HepG2 (cell line): ENCODE results near the gene CARMIL3. TPM values are rescaled to one million over a fixed set of nuclear protein-coding genes. Genes with fewer than 3 reads are reported as not detected.

Experiments used
- ATAC-seq: fragments of 200-7000 bp; cut with Tn5 transposase; 3 replicates; pipeline ENCODE4 v1.9.1; 2020; ENCODE audit warnings: mild to moderate bottlenecking, moderate library complexity
- BruUV-seq: library from RNA; stranded (reverse); fragments of 400-500 nt; replicated peaks from 2 replicates; lab custom pipeline; 2021; lab: Mats Ljungman, UMichigan
- CTCF ChIA-PET: fragments of 300-600 bp; formaldehyde crosslinking; extraction: SDS; loops from one replicate; lab custom pipeline; 2021; ENCODE audit warnings: low total read pairs, inconsistent platforms, low intra/inter-chr PET ratio; lab: Yijun Ruan, JAX
- POLR2A ChIA-PET: fragments of 350-600 bp; sonication (Branson Sonifier 250); formaldehyde crosslinking; loops from one replicate; lab custom pipeline; 2020; ENCODE audit warnings: antibody characterized with exemption, inconsistent platforms; lab: Yijun Ruan, JAX
- DNase-seq: peaks from one replicate; pipeline ENCODE4 v3.0.0-alpha.2; 2015; ENCODE audit warnings: low spot score
- FAIRE-seq: peaks from 3 replicates; lab custom pipeline; 2011; peaks lifted over from hg19 to GRCh38; lab: Jason Lieb, UNC
- H2AFZ ChIP-seq: one replicate; pipeline ENCODE4 v1.6.1; 2011; ENCODE audit warnings: low read length, inconsistent platforms
- H3K27ac ChIP-seq: fragments of 300-600 bp; 3 replicates; pipeline ENCODE4 v1.8.0; 2011; ENCODE audit warnings: mixed run types, mild to moderate bottlenecking, mixed read lengths, low read length, inconsistent platforms; ENCODE audit not compliant: insufficient read depth; ENCODE audit errors: extremely low read length
- H3K27me3 ChIP-seq, 2 experiments: fragments of 200-600 bp in 1 of 2; 2 replicates in 1 of 2; 3 replicates in 1 of 2; pipeline versions ENCODE4 v1.6.0 to v1.8.0; 2011; ENCODE audit warnings: low read length in 2 of 2, mild to moderate bottlenecking in 2 of 2, moderate library complexity in 2 of 2, inconsistent platforms in 1 of 2; ENCODE audit not compliant: insufficient read depth in 2 of 2, control insufficient read depth in 1 of 2
- H3K36me3 ChIP-seq, 2 experiments: fragments of 200-600 bp in 1 of 2; replicated peaks in 1 of 2; 2 replicates in 1 of 2; 3 replicates in 1 of 2; pipeline versions ENCODE4 v1.5.1 to v1.8.0; 2011; ENCODE audit warnings: low read length in 2 of 2, inconsistent platforms in 1 of 2; ENCODE audit not compliant: insufficient read depth in 2 of 2, control insufficient read depth in 1 of 2
- H3K4me1 ChIP-seq: 2 replicates; pipeline ENCODE4 v1.5.1; 2012; ENCODE audit warnings: low read length, inconsistent platforms; ENCODE audit not compliant: insufficient read depth
- H3K4me2 ChIP-seq: 2 replicates; pipeline ENCODE4 v1.6.0; 2011; ENCODE audit warnings: low read depth, low read length, inconsistent platforms
- H3K4me3 ChIP-seq, 3 experiments: fragments of 200-600 bp in 1 of 3; sonication (generic), shearing (Covaris generic) in 1 of 3; replicated peaks in 1 of 3; 2 replicates each; pipeline ENCODE4 v1.5.1; 2011 to 2016; ENCODE audit warnings: low read length in 3 of 3, inconsistent platforms in 2 of 3, low read depth in 2 of 3, mild to moderate bottlenecking in 2 of 3, control low read depth in 1 of 3, mixed read lengths in 1 of 3; ENCODE audit not compliant: insufficient read depth in 1 of 3
- H3K79me2 ChIP-seq: one replicate; pipeline ENCODE4 v1.6.1; 2011; ENCODE audit warnings: low read length, inconsistent platforms; ENCODE audit not compliant: insufficient read depth
- H3K9ac ChIP-seq: 2 replicates; pipeline ENCODE4 v1.6.0; 2011; ENCODE audit warnings: mild to moderate bottlenecking, low read depth, low read length, inconsistent platforms; ENCODE audit not compliant: insufficient read depth
- H3K9me3 ChIP-seq: 2 replicates; pipeline ENCODE4 v1.5.1; 2012; ENCODE audit warnings: mild to moderate bottlenecking, low read length
- H4K20me1 ChIP-seq: 2 replicates; pipeline ENCODE4 v1.6.0; 2011; ENCODE audit warnings: inconsistent platforms, mild to moderate bottlenecking, low read length, moderate library complexity; ENCODE audit not compliant: insufficient read depth
- FLYWCH1 ChIP-seq: sonication (generic); formaldehyde crosslinking; IDR thresholded peaks from 2 replicates; pipeline ENCODE4 v1.8.1; 2023; ENCODE audit warnings: mild to moderate bottlenecking, missing genetic modification reagents
- KMT2A ChIP-seq: sonication (generic); formaldehyde crosslinking; IDR thresholded peaks from 2 replicates; pipeline ENCODE4 v1.4.0; 2020; ENCODE audit warnings: missing genetic modification reagents
- MAFG ChIP-seq: sonication (generic); formaldehyde crosslinking; IDR thresholded peaks from 2 replicates; pipeline ENCODE4 v1.5.1; 2020; ENCODE audit warnings: mild to moderate bottlenecking, missing genetic modification reagents
- POLR2AphosphoS2 ChIP-seq: IDR thresholded peaks from 2 replicates; pipeline ENCODE4 v1.6.1; 2011; ENCODE audit warnings: low read depth, low read length, improper control_type of control experiment
- PRPF4 ChIP-seq: fragments of 200-400 bp; formaldehyde crosslinking; IDR thresholded peaks from 2 replicates; pipeline ENCODE4 v1.6.1; 2016; ENCODE audit warnings: low read length, low read depth; ENCODE audit not compliant: poor library complexity, severe bottlenecking
- RBFOX2 ChIP-seq: fragments of 200-400 bp; formaldehyde crosslinking; IDR thresholded peaks from 2 replicates; pipeline ENCODE4 v1.6.1; 2017; ENCODE audit warnings: low read depth, mild to moderate bottlenecking, low read length
- RBM22 ChIP-seq: fragments of 200-400 bp; formaldehyde crosslinking; optimal IDR thresholded peaks from 2 replicates; pipeline ENCODE3; 2017; ENCODE audit warnings: mild to moderate bottlenecking, low read length, moderate library complexity
- SAP130 ChIP-seq: IDR thresholded peaks from 2 replicates; pipeline ENCODE4 v1.6.1; 2016; ENCODE audit warnings: low read depth
- ZNF235 ChIP-seq: sonication (generic); formaldehyde crosslinking; IDR thresholded peaks from 2 replicates; pipeline ENCODE4 v1.8.1; 2023; ENCODE audit warnings: mild to moderate bottlenecking, missing genetic modification reagents, borderline replicate concordance
- ZNF260 ChIP-seq: sonication (generic); formaldehyde crosslinking; IDR thresholded peaks from 2 replicates; pipeline ENCODE4 v1.4.0; 2020; ENCODE audit warnings: missing genetic modification reagents, low read depth, mild to moderate bottlenecking, borderline replicate concordance
- ZNF577 ChIP-seq: sonication (generic); formaldehyde crosslinking; IDR thresholded peaks from 2 replicates; pipeline ENCODE4 v1.4.0; 2020; ENCODE audit warnings: mild to moderate bottlenecking, low read depth, missing genetic modification reagents, borderline replicate concordance
- ZNF672 ChIP-seq: sonication (generic); formaldehyde crosslinking; IDR thresholded peaks from 2 replicates; pipeline ENCODE4 v1.8.1; 2022; ENCODE audit warnings: missing genetic modification reagents
- ZNF776 ChIP-seq: sonication (generic); formaldehyde crosslinking; IDR thresholded peaks from 2 replicates; pipeline ENCODE4 v1.4.0; 2020; ENCODE audit warnings: mild to moderate bottlenecking, missing genetic modification reagents
- ZNF878 ChIP-seq: sonication (generic); formaldehyde crosslinking; IDR thresholded peaks from 2 replicates; pipeline ENCODE4 v1.8.1; 2023; ENCODE audit warnings: mild to moderate bottlenecking, missing genetic modification reagents, moderate library complexity
- WGBS: methylation state at CpG from one replicate; pipeline ENCODE4 v1.1.6; 2017; ENCODE audit warnings: low lambda C conversion rate; 5-methylcytosine and 5-hydroxymethylcytosine counted together
- in situ Hi-C: cut with HindIII; loops from 2 replicates; pipeline ENCODE4 v1.10.0; 2017; ENCODE audit warnings: low pct_unique_long_range_greater_than_20kb; ENCODE audit not compliant: extremely low pct_ligation_motif_present
- intact Hi-C: fragments of 100-400 bp; cut with micrococcal nuclease; formaldehyde crosslinking; loops from one replicate; pipeline ENCODE4 v1.10.0; 2022; ENCODE audit not compliant: unreplicated experiment
- polyA plus RNA-seq, 8 experiments: library from polyadenylated mRNA; depleted of rRNA in 3 of 8; stranded (reverse) in 7 of 8; unstranded in 1 of 8; fragments of >200 nt; fragmentation: Illumina TruSeq in 4 of 8; extraction: Trizol in 4 of 8; gene quantifications; 2 replicates each; pipeline versions ENCODE4 v1.2.1 to v1.2.3, GENCODE V29; 2011 to 2016; ENCODE audit warnings: low read depth in 4 of 8, missing spikeins in 1 of 8, mixed read lengths in 1 of 8; ENCODE audit not compliant: insufficient read depth in 1 of 8
- total RNA-seq, 5 experiments: library from RNA; depleted of rRNA; stranded (reverse); fragments of >200 nt; fragmentation: Illumina TruSeq; extraction: Trizol; gene quantifications; 2 replicates each; pipeline ENCODE4 v1.2.3, GENCODE V29; 2016; ENCODE audit warnings: low read depth in 1 of 5
- TF ChIP-seq, protein P1 (sequence below): sonication (generic); formaldehyde crosslinking; IDR thresholded peaks from 2 replicates; pipeline ENCODE4 v1.5.0; 2020; ENCODE audit warnings: mild to moderate bottlenecking, missing genetic modification reagents, moderate library complexity
- TF ChIP-seq, protein P2 (sequence below): sonication (generic); formaldehyde crosslinking; IDR thresholded peaks from 2 replicates; pipeline ENCODE4 v1.4.0; 2020; ENCODE audit warnings: mild to moderate bottlenecking, missing genetic modification reagents
- TF ChIP-seq, protein P3 (sequence below): sonication (generic); formaldehyde crosslinking; IDR thresholded peaks from 2 replicates; pipeline ENCODE4 v1.4.0; 2020; ENCODE audit warnings: missing genetic modification reagents
- TF ChIP-seq, protein P4 (sequence below): fragments of 450-650 bp; IDR thresholded peaks from 2 replicates; pipeline ENCODE4 v1.6.1; 2017

CARMIL3 gene
- total and polyA plus RNA-seq, 2 of the 13 experiments (the other 11 are each of a cell fraction or from before 2014, with no cell fraction given): 0.27 to 0.55 TPM

DNA sequence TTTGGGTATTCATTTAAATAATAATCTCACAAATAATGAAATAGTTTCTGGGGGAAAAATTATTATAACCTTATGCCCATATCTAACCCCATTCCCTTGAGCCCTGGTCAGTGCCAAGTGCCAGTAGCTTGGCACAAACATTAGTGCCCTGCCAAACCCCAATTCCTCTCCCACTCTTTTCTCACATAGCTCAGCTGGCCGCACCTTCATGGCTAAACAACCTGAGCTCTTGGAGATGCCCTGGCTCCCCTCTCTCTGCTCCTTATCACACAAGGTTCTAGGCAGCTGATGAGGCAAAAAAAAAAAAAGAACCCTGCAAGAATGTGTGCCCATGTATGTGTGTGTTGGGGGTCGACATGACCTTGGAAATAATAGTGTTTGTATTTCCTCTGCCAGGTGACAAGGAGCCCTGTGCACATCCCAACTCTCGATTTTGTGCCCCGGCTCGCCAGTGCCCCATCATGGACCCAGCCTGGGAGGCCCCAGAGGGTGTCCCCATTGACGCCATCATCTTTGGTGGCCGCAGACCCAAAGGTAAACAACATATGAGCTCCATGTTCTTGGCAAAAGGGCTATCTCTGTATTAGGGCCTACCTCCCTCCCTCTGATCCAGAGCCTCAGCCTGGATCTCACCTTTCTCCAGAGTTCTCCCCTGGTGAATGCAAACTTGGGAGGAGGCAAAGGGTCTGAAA, 50.7 kb downstream of the CARMIL3 start (continued):
- TF ChIP-seq POLR2AphosphoS2 (no peak), MAFG (CRISPR knock-in tag) (no peak), FLYWCH1 (CRISPR knock-in tag) (no peak)
- TF ChIP-seq, all 625 proteins: peak for 18

DNA sequence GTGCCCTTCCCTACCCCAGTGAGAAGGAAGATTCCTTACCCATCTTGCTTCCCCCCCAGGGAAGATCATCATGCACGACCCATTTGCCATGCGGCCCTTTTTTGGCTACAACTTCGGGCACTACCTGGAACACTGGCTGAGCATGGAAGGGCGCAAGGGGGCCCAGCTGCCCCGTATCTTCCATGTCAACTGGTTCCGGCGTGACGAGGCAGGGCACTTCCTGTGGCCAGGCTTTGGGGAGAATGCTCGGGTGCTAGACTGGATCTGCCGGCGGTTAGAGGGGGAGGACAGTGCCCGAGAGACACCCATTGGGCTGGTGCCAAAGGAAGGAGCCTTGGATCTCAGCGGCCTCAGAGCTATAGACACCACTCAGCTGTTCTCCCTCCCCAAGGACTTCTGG, 51.6 kb downstream of the CARMIL3 start:
- intact Hi-C loops (no loop called here), in situ Hi-C loops (loop anchor here (25.0 kb wide), 1 partner anchor 1516 kb away; the partner anchor contains the start of genes ABHD4 and DAD1)
- no peaks in the 10 kb centered on the region; the same call in 1 of the 2 replicates for H3K9me3 ChIP-seq
- ChIA-PET CTCF (no interaction called here), POLR2A (interaction anchor here (0.8 to 11.8 kb wide), 8 partner anchors 8 to 97 kb away, joined by 3 to 594 read pairs (median 14); partner anchors contain the start of genes DCAF11, EMC9, IRF9 and NRL)
- FAIRE-seq (no peak), ATAC-seq (no peak), DNase-seq (no peak)
- peaks cover 53% of the 10 kb centered on the region for H3K4me1 ChIP-seq
- H3K4me3 ChIP-seq: no peak overlapping the region
- 97% methylated on average over 13 of the region's 13 CpGs for WGBS
- H3K27ac ChIP-seq: no peak overlapping the region
- no peaks in the 10 kb centered on the region for H4K20me1 ChIP-seq
- peaks cover 4% of the 10 kb centered on the region for H3K79me2 ChIP-seq
- H3K4me2 ChIP-seq: no peak overlapping the region
- H2AFZ ChIP-seq: no peak overlapping the region
- no peak overlapping the region for H3K9ac ChIP-seq
- H3K27me3 ChIP-seq: no peaks in the 10 kb centered on the region
- peaks cover 34 to 50% of the 10 kb centered on the region in 2 experiments for H3K36me3 ChIP-seq
- no TSS peak for BruUV-seq
- TF ChIP-seq RBM22 (peak; percentile 80), SAP130 (CRISPR knock-in tag) (no peak), ZNF235 (CRISPR knock-in tag) (no peak), ZNF672 (no peak), ZNF577 (no peak), PRPF4 (no peak), KMT2A (CRISPR knock-in tag) (no peak), RBFOX2 (0 out of 2 replicates have a peak, but pooled peaks have one; percentile 6), ZNF878 (CRISPR knock-in tag) (no peak), ZNF776 (CRISPR knock-in tag) (0 out of 2 replicates have a peak, but pooled peaks have one; percentile 34), ZNF260 (CRISPR knock-in tag) (no peak)
- TF ChIP-seq, protein P1, sequence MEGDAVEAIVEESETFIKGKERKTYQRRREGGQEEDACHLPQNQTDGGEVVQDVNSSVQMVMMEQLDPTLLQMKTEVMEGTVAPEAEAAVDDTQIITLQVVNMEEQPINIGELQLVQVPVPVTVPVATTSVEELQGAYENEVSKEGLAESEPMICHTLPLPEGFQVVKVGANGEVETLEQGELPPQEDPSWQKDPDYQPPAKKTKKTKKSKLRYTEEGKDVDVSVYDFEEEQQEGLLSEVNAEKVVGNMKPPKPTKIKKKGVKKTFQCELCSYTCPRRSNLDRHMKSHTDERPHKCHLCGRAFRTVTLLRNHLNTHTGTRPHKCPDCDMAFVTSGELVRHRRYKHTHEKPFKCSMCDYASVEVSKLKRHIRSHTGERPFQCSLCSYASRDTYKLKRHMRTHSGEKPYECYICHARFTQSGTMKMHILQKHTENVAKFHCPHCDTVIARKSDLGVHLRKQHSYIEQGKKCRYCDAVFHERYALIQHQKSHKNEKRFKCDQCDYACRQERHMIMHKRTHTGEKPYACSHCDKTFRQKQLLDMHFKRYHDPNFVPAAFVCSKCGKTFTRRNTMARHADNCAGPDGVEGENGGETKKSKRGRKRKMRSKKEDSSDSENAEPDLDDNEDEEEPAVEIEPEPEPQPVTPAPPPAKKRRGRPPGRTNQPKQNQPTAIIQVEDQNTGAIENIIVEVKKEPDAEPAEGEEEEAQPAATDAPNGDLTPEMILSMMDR (CRISPR knock-in tag): no peak
- TF ChIP-seq, protein P2, sequence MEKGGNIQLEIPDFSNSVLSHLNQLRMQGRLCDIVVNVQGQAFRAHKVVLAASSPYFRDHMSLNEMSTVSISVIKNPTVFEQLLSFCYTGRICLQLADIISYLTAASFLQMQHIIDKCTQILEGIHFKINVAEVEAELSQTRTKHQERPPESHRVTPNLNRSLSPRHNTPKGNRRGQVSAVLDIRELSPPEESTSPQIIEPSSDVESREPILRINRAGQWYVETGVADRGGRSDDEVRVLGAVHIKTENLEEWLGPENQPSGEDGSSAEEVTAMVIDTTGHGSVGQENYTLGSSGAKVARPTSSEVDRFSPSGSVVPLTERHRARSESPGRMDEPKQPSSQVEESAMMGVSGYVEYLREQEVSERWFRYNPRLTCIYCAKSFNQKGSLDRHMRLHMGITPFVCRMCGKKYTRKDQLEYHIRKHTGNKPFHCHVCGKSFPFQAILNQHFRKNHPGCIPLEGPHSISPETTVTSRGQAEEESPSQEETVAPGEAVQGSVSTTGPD (CRISPR knock-in tag): no peak
- TF ChIP-seq, protein P3, sequence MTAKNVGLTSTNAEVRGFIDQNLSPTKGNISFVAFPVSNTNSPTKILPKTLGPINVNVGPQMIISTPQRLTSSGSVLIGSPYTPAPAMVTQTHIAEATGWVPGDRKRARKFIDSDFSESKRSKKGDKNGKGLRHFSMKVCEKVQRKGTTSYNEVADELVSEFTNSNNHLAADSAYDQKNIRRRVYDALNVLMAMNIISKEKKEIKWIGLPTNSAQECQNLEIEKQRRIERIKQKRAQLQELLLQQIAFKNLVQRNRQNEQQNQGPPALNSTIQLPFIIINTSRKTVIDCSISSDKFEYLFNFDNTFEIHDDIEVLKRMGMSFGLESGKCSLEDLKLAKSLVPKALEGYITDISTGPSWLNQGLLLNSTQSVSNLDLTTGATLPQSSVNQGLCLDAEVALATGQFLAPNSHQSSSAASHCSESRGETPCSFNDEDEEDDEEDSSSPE (CRISPR knock-in tag): no peak
- TF ChIP-seq, protein P4, sequence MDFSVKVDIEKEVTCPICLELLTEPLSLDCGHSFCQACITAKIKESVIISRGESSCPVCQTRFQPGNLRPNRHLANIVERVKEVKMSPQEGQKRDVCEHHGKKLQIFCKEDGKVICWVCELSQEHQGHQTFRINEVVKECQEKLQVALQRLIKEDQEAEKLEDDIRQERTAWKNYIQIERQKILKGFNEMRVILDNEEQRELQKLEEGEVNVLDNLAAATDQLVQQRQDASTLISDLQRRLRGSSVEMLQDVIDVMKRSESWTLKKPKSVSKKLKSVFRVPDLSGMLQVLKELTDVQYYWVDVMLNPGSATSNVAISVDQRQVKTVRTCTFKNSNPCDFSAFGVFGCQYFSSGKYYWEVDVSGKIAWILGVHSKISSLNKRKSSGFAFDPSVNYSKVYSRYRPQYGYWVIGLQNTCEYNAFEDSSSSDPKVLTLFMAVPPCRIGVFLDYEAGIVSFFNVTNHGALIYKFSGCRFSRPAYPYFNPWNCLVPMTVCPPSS: no peak
